Neural progenitor cell (in vitro differentiated cells): ENCODE data around the gene BEGAIN. TPM values are rescaled to one million over a fixed set of nuclear protein-coding genes. Genes with fewer than 3 reads are reported as not detected.

Source experiments
- DNase-seq: peaks from one replicate; pipeline ENCODE4 v3.0.0-alpha.2; 2016; ENCODE audit warnings: low spot score
- H2AFZ ChIP-seq: fragments of 200-600 bp; sonication (generic); replicated peaks from 2 replicates; pipeline ENCODE4 v1.6.1; 2016; ENCODE audit warnings: antibody characterized with exemption
- H3F3A ChIP-seq: fragments of 200-600 bp; sonication (generic); 2 replicates; pipeline ENCODE4 v1.6.1; 2016; ENCODE audit warnings: antibody characterized with exemption, low read depth
- H3K27ac ChIP-seq: fragments of 200-600 bp; sonication (generic); 2 replicates; pipeline ENCODE4 v1.5.1; 2016; ENCODE audit warnings: mild to moderate bottlenecking
- H3K27me3 ChIP-seq: fragments of 200-600 bp; sonication (generic); 2 replicates; pipeline ENCODE4 v1.6.1; 2016; ENCODE audit warnings: mild to moderate bottlenecking, moderate library complexity
- H3K36me3 ChIP-seq: fragments of 200-600 bp; sonication (generic); 2 replicates; pipeline ENCODE4 v1.5.1; 2016
- H3K4me1 ChIP-seq: fragments of 200-600 bp; sonication (generic); 2 replicates; pipeline ENCODE4 v1.6.1; 2016; ENCODE audit warnings: mixed run types
- H3K4me2 ChIP-seq: fragments of 200-600 bp; sonication (generic); 2 replicates; pipeline ENCODE4 v1.6.1; 2016
- H3K4me3 ChIP-seq: fragments of 200-600 bp; sonication (generic); 2 replicates; pipeline ENCODE4 v1.5.1; 2016
- H3K79me2 ChIP-seq: fragments of 200-600 bp; sonication (generic); 2 replicates; pipeline ENCODE4 v1.6.1; 2016; ENCODE audit warnings: low read depth
- H3K9ac ChIP-seq: fragments of 200-600 bp; sonication (generic); 2 replicates; pipeline ENCODE4 v1.6.1; 2016
- H3K9me3 ChIP-seq: fragments of 200-600 bp; sonication (generic); 2 replicates; pipeline ENCODE4 v1.5.1; 2016; ENCODE audit warnings: low read depth
- H4K20me1 ChIP-seq: fragments of 200-600 bp; sonication (generic); 2 replicates; pipeline ENCODE4 v1.6.1; 2016; ENCODE audit warnings: low read depth
- H3K27ac Mint-ChIP-seq: 3 replicates; pipeline ENCODE4 v1.8.0; 2021; ENCODE audit warnings: mixed read lengths
- H3K27me3 Mint-ChIP-seq: 2 replicates; pipeline ENCODE4 v1.8.0; 2022; ENCODE audit warnings: low read depth, mild to moderate bottlenecking, inconsistent platforms, moderate library complexity, mixed read lengths; ENCODE audit not compliant: insufficient read depth
- H3K36me3 Mint-ChIP-seq: 3 replicates; pipeline ENCODE4 v1.8.0; 2021; ENCODE audit warnings: mixed read lengths
- H3K4me1 Mint-ChIP-seq: 3 replicates; pipeline ENCODE4 v1.8.0; 2021; ENCODE audit warnings: mixed read lengths
- H3K4me3 Mint-ChIP-seq: 3 replicates; pipeline ENCODE4 v1.8.0; 2021; ENCODE audit warnings: mild to moderate bottlenecking, moderate library complexity, mixed read lengths
- H3K9me3 Mint-ChIP-seq: 3 replicates; pipeline ENCODE4 v1.8.0; 2020; ENCODE audit warnings: mixed read lengths
- CTCF ChIP-seq: fragments of 200-600 bp; sonication (generic); IDR thresholded peaks from 2 replicates; pipeline ENCODE4 v1.5.1; 2017; ENCODE audit warnings: antibody characterized with exemption, mild to moderate bottlenecking
- EZH2 ChIP-seq: fragments of 200-600 bp; sonication (generic); IDR thresholded peaks from 2 replicates; pipeline ENCODE4 v1.6.1; 2017; ENCODE audit warnings: antibody characterized with exemption, mild to moderate bottlenecking, moderate library complexity
- EZH2phosphoT487 ChIP-seq: fragments of 200-600 bp; sonication (generic); IDR thresholded peaks from 2 replicates; pipeline ENCODE4 v1.6.1; 2017; ENCODE audit warnings: antibody characterized with exemption
- total RNA-seq: library from RNA; depleted of rRNA; stranded (reverse); fragments of >200 nt; gene quantifications from 2 replicates; pipeline ENCODE4 v1.2.3, GENCODE V29; 2015; ENCODE audit warnings: low replicate concordance

Gene BEGAIN
- total RNA-seq, 1 donor from 2014 or later, result 4.0 TPM

GRCh38 chr14:100541621-100542560, 45.3 kb downstream of the BEGAIN start:
- Mint-ChIP-seq H3K4me3 (no peak overlapping the region), H3K36me3 (no peaks in the 10 kb centered on the region), H3K27ac (peak overlapping the region; percentile 42), H3K27me3 (no peaks in the 10 kb centered on the region), H3K4me1 (peaks cover 2% of the 10 kb centered on the region), H3K9me3 (no peaks in the 10 kb centered on the region)
- peaks cover 7% of the 10 kb centered on the region for H3K4me1 ChIP-seq
- H3K4me3 ChIP-seq, result no peak overlapping the region
- TF ChIP-seq EZH2, result no peak
- no peak for TF ChIP-seq EZH2phosphoT487
- TF ChIP-seq CTCF, result no peak
- no peaks in the 10 kb centered on the region for H3K79me2 ChIP-seq
- H3K9ac ChIP-seq, result no peak overlapping the region
- no peaks in the 10 kb centered on the region for H3F3A ChIP-seq
- no peaks in the 10 kb centered on the region for H4K20me1 ChIP-seq
- H3K9me3 ChIP-seq, result no peaks in the 10 kb centered on the region
- no peaks in the 10 kb centered on the region for H3K36me3 ChIP-seq
- no peak overlapping the region for H3K4me2 ChIP-seq
- no peak for DNase-seq
- H3K27me3 ChIP-seq, result peaks cover 11% of the 10 kb centered on the region
- no peak overlapping the region for H2AFZ ChIP-seq
- H3K27ac ChIP-seq, result no peak overlapping the region

- no peaks in the 10 kb centered on the region for H3K36me3 ChIP-seq
- peaks cover 5% of the 10 kb centered on the region for H3K27me3 Mint-ChIP-seq
- no peak overlapping the region for H3K4me3 ChIP-seq
- H3K79me2 ChIP-seq, result no peaks in the 10 kb centered on the region
- DNase-seq, result no peak
- peaks cover 7% of the 10 kb centered on the region for H3K4me1 ChIP-seq
- no peaks in the 10 kb centered on the region for H4K20me1 ChIP-seq
- H2AFZ ChIP-seq, result no peak overlapping the region
- peaks cover 5% of the 10 kb centered on the region for H3K27me3 ChIP-seq
- peaks cover 10% of the 10 kb centered on the region for H3K4me1 Mint-ChIP-seq
- H3F3A ChIP-seq, result no peaks in the 10 kb centered on the region
- no peak overlapping the region for H3K4me2 ChIP-seq
- H3K9me3 Mint-ChIP-seq, result no peaks in the 10 kb centered on the region
- no peak overlapping the region for H3K27ac ChIP-seq
- TF ChIP-seq EZH2phosphoT487, result no peak
- no peak for TF ChIP-seq CTCF
- no peak for TF ChIP-seq EZH2
- no peak overlapping the region for H3K4me3 Mint-ChIP-seq
- no peak overlapping the region for H3K27ac Mint-ChIP-seq
- no peaks in the 10 kb centered on the region for H3K9me3 ChIP-seq
- H3K9ac ChIP-seq, result no peak overlapping the region
- H3K36me3 Mint-ChIP-seq, result no peaks in the 10 kb centered on the region
Measured at GRCh38 chr14:100540926-100541620, 46.1 kb downstream of the BEGAIN start.

- Histone ChIP-seq H2AFZ (no peak overlapping the region), H3K4me3 (no peak overlapping the region), H3K4me1 (peaks cover 3% of the 10 kb centered on the region), H3K4me2 (no peak overlapping the region), H3K9ac (no peak overlapping the region), H3K27me3 (no peaks in the 10 kb centered on the region), H3F3A (no peaks in the 10 kb centered on the region), H3K27ac (no peak overlapping the region), H4K20me1 (no peaks in the 10 kb centered on the region), H3K36me3 (no peaks in the 10 kb centered on the region), H3K79me2 (no peaks in the 10 kb centered on the region), H3K9me3 (no peaks in the 10 kb centered on the region)
- Mint-ChIP-seq H3K27ac (no peak overlapping the region), H3K36me3 (no peaks in the 10 kb centered on the region), H3K4me1 (peaks cover 13% of the 10 kb centered on the region), H3K4me3 (no peak overlapping the region), H3K27me3 (peaks cover 6% of the 10 kb centered on the region), H3K9me3 (no peaks in the 10 kb centered on the region)
- peak; percentile 51 for DNase-seq
- TF ChIP-seq CTCF (peak; percentile 46), EZH2 (no peak)
Measured at GRCh38 chr14:100540141-100540925, 46.9 kb downstream of the BEGAIN start.
